AG10803 (cell line): ENCODE results near the gene SUGCT.
"Not testable (repeated sequence)": the region's sequence is repeated elsewhere in the genome, so short reads cannot be mapped to it uniquely, and the experiment has no call there.

ENCODE experiments used
- DNase-seq: peaks from one replicate; pipeline ENCODE4 v3.0.0; 2010; ENCODE audit warnings: low read depth
- H3K4me3 ChIP-seq: 2 replicates; pipeline ENCODE4 v1.5.1; 2011; ENCODE audit warnings: mild to moderate bottlenecking, low read length, control low read depth
- TF ChIP-seq, protein P1 (sequence below): conservative IDR thresholded peaks from 2 replicates; pipeline ENCODE4 v1.5.1; 2011; ENCODE audit warnings: mild to moderate bottlenecking, low read length, control low read depth, inconsistent platforms

The SUGCT gene

DNA sequence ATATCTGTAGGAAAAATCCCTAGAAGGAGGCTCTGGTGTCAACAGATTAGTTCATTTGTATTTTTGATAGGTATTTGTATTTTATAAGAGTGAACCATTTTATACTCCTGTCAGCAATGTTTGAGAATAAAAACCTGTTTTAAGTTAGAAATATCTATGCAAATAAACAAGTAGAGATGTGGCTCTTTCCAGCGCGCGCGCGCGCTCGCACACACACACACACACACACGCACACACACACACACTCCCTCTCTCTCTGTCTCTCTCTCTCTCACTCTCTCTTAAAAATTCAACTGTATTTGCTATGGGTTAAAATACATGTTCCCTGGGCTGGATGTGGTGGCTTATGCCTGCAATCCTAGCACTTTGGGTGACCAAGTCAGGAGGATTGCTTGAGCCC is 113.9 kb downstream of the SUGCT start:
- no peak overlapping the region for H3K4me3 ChIP-seq
- no peak for DNase-seq
- TF ChIP-seq, protein P1, sequence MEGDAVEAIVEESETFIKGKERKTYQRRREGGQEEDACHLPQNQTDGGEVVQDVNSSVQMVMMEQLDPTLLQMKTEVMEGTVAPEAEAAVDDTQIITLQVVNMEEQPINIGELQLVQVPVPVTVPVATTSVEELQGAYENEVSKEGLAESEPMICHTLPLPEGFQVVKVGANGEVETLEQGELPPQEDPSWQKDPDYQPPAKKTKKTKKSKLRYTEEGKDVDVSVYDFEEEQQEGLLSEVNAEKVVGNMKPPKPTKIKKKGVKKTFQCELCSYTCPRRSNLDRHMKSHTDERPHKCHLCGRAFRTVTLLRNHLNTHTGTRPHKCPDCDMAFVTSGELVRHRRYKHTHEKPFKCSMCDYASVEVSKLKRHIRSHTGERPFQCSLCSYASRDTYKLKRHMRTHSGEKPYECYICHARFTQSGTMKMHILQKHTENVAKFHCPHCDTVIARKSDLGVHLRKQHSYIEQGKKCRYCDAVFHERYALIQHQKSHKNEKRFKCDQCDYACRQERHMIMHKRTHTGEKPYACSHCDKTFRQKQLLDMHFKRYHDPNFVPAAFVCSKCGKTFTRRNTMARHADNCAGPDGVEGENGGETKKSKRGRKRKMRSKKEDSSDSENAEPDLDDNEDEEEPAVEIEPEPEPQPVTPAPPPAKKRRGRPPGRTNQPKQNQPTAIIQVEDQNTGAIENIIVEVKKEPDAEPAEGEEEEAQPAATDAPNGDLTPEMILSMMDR = no peak

DNA sequence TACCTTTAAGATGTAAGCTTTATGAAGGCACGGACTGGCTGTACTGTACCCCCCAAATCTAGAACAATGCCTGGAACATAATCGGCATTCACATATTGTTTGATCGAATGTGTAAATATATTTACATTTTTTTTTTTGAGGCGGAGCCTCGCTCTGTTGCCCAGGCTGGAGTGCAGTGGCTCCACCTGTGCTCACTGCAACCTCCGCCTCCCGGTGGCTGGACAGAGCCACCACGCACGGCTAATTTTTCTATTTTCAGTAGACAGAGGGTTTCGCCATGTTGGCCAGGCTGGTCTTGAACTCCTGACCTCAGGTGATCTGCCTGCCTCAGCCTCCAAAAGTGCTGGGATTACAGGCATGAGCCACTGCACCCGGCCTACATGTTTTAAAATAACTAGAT is 118.6 kb downstream of the SUGCT start:
- not testable (repeated sequence) for DNase-seq, H3K4me3 ChIP-seq

DNA sequence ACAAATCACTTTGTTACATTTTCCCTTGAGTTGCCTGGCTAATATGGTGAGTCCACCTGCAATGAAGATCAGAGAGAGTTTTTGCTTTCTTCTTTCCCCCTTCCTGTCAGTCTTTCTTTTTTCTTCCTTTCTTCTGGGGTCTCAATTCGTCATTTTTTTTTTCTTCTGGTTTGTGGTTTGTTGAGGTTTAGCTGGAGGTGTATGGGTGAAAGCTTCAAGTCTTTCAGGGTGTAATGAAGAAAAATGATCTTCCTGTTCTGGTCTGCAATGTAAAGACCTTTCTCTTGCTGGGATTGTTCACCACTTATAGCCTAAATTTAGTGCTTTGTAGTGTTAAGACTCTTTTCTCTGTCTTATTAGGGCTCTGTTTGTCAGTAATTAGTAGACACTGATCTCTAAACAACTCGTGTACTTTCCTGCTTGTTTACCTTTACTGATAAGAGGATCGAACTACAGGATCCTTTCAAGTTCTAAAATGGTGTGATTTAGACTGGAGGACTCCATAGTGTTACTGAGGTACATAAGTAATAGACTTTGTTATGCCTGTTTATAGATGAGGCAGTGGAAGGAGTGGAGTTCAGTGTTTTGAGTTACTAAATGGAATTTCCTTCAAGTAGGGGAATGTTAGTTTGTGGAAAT is 129.1 kb downstream of the SUGCT start:
- DNase-seq = no peak
- TF ChIP-seq, protein P1 = no peak
- H3K4me3 ChIP-seq = no peak overlapping the region

DNA sequence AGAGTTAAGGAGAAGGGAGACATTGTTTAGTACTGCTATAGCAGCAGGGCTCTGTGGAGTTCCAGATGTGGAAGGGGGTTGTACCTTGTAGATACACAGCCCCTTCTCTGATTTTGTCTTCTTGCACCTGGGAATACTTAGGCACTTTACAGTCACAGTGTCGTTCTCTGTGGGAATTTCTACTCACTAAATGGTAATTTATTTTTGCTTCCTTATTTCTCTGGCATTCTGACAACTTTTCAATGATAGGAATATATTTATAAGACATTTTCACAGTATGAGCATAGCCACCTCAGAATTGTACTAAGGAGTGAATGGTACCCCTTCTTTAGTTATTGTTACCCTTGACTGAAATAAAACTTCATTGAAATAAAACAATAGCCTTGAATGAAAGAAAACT is 132.8 kb downstream of the SUGCT start:
- TF ChIP-seq, protein P1 = no peak
- H3K4me3 ChIP-seq = no peak overlapping the region
- no peak for DNase-seq

DNA sequence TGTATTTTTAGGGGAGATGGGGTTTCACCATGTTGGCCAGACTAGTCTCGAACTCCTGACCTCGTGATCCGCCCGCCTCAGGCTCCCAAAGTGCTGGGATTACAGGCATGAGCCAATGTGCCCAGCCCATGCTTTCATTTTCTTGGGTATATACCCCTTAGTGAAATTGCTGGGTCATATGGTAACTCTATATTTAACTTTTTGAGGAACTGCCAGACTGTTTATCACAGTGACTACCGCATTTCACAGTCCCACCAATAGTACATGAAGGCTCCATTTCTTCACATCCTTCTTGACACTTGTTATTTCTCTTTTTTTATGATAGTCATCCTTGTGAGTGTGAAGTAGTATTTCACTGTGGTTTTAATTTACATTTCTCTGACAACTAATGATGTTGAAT is 134.0 kb downstream of the SUGCT start:
- not testable (repeated sequence) for DNase-seq, H3K4me3 ChIP-seq

DNA sequence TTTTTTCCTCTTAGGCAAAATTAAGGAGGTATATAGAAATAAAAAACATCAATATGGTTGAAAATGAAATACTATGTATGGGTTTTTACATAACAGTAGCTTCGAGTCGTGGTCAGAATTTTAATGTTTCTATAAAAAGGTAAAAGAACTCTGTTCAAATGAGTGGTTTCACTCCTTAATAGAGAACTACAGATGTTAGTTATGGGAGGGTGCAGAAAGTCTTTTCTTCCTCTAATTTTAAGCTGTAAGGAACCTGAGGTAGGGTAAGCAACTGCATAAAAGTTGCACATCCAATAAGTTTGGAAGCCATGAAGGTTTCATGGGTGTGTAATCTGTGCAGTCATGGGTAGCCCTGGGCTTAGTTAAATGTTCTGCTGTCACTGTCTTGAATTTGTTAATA is 141.3 kb downstream of the SUGCT start:
- H3K4me3 ChIP-seq = no peak overlapping the region
- TF ChIP-seq, protein P1 = no peak
- DNase-seq = no peak

DNA sequence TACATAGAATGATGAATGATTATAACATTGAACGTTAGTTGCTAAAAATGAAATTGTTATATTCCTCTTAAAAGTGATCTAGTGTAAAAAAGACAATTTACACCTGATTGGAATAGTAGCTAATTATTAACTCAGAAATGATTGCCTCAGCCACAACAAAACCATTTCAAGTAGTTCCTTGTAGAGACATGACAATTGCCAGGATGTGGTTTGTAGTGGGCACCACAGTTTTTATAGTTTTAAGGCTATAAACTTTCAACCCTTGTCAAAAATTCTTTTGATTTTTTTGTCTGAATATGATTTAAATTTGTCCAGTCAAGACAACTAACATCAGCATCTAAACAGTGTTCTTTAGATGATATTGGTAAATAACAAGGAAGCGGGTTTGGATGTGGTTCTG is 145.2 kb downstream of the SUGCT start:
- TF ChIP-seq, protein P1 = no peak
- no peak for DNase-seq
- H3K4me3 ChIP-seq = no peak overlapping the region

DNA sequence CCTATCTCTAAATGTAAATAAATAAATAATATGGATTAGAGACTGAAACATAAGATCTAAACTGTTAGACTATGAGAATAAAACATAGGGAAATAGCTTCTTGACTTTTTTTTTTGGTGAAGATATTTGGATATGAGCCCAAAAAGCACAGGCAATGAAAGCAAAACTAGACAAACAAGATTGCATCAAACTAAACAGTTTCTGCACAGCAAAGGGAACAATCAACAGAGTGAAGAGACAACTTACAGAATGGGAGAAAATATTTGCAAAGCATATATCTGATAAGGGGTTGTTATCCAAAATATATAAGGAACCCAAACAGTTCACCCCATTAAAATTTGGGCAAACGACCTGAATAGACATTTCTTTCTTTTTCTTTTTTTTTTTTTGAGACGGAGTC is 148.1 kb downstream of the SUGCT start:
- H3K4me3 ChIP-seq = no peak overlapping the region
- no peak for DNase-seq
- TF ChIP-seq, protein P1 = no peak
